ENCODE measurements around the gene AK5.

GRCh38 chr1:77545970-77546369 lies 264.2 kb downstream of the AK5 start:
- TF ChIP-seq, protein P1, sequence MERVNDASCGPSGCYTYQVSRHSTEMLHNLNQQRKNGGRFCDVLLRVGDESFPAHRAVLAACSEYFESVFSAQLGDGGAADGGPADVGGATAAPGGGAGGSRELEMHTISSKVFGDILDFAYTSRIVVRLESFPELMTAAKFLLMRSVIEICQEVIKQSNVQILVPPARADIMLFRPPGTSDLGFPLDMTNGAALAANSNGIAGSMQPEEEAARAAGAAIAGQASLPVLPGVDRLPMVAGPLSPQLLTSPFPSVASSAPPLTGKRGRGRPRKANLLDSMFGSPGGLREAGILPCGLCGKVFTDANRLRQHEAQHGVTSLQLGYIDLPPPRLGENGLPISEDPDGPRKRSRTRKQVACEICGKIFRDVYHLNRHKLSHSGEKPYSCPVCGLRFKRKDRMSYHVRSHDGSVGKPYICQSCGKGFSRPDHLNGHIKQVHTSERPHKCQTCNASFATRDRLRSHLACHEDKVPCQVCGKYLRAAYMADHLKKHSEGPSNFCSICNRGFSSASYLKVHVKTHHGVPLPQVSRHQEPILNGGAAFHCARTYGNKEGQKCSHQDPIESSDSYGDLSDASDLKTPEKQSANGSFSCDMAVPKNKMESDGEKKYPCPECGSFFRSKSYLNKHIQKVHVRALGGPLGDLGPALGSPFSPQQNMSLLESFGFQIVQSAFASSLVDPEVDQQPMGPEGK (CRISPR knock-in tag; IDR thresholded peaks at IDR 0.05; ENCODE audit: borderline replicate concordance): no peak
- no peak for TF ChIP-seq ZFP3 (CRISPR knock-in tag; IDR thresholded peaks at IDR 0.05)
- no peak for TF ChIP-seq BACH2 (CRISPR knock-in tag; IDR thresholded peaks at IDR 0.05; ENCODE audit: borderline replicate concordance)
- no peak for TF ChIP-seq ZFP30 (CRISPR knock-in tag; IDR thresholded peaks at IDR 0.05)
- TF ChIP-seq, protein P2, sequence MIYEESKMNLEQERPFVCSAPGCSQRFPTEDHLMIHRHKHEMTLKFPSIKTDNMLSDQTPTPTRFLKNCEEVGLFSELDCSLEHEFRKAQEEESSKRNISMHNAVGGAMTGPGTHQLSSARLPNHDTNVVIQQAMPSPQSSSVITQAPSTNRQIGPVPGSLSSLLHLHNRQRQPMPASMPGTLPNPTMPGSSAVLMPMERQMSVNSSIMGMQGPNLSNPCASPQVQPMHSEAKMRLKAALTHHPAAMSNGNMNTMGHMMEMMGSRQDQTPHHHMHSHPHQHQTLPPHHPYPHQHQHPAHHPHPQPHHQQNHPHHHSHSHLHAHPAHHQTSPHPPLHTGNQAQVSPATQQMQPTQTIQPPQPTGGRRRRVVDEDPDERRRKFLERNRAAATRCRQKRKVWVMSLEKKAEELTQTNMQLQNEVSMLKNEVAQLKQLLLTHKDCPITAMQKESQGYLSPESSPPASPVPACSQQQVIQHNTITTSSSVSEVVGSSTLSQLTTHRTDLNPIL (CRISPR knock-in tag; IDR thresholded peaks at IDR 0.05; ENCODE audit: low read depth): no peak
- TF ChIP-seq ZNF8 (CRISPR knock-in tag; IDR thresholded peaks at IDR 0.05): no peak
- TF ChIP-seq GLIS3 (CRISPR knock-in tag; IDR thresholded peaks at IDR 0.05): no peak
- TF ChIP-seq ISL1 (CRISPR knock-in tag; IDR thresholded peaks at IDR 0.05): no peak
- TF ChIP-seq TCF4 (CRISPR knock-in tag; IDR thresholded peaks at IDR 0.05; ENCODE audit: borderline replicate concordance): no peak
- no peak for TF ChIP-seq POU6F1 (CRISPR knock-in tag; IDR thresholded peaks at IDR 0.05; ENCODE audit: borderline replicate concordance, low read depth)
- no peak for TF ChIP-seq TSHZ2 (CRISPR knock-in tag; IDR thresholded peaks at IDR 0.05)

Data from SK-N-SH treated with all-trans-retinoic acid at 6 μM for 48 hours (cell line).